Measurements from ENCODE around the gene CPXM1.
"Not testable (repeated sequence)": the region's sequence is repeated elsewhere in the genome, so short reads cannot be mapped to it uniquely, and the experiment has no call there.

The CPXM1 gene

GRCh38 chr20:2800521-2801285 is at the start of gene CPXM1:
Gene CPXM1 (minus strand): TSS chr20:2800627. CDS start chr20:2800572, 55 bp downstream.
- DNase-seq = no peak

GRCh38 chr20:2849529-2849928 is 49.1 kb upstream of the CPXM1 start:
- DNase-seq = no peak

GRCh38 chr20:2847802-2848201 is 47.4 kb upstream of the CPXM1 start:
- DNase-seq = no peak

- no peak for DNase-seq
Measured at GRCh38 chr20:2846698-2847097, 46.3 kb upstream of the CPXM1 start.

GRCh38 chr20:2845607-2846006 is 45.2 kb upstream of the CPXM1 start:
- no peak for DNase-seq

- no peak for DNase-seq
Measured at GRCh38 chr20:2840967-2841531, 40.6 kb upstream of the CPXM1 start.

GRCh38 chr20:2840138-2840966 is 39.9 kb upstream of the CPXM1 start, which contains the start of the genes PCED1A and VPS16:
Gene PCED1A (minus strand): TSS chr20:2840655. CDS start chr20:2839912, 743 bp downstream.
Gene VPS16 (plus strand): TSS chr20:2840745. CDS start chr20:2840775, 30 bp downstream.
- DNase-seq = peak; percentile 56 to 91

GRCh38 chr20:2839732-2840137 is 39.3 kb upstream of the CPXM1 start:
- DNase-seq = no peak

GRCh38 chr20:2838847-2839671 is 38.6 kb upstream of the CPXM1 start:
- no peak for DNase-seq

- DNase-seq = no peak
Measured at GRCh38 chr20:2838170-2838797, 37.9 kb upstream of the CPXM1 start.

GRCh38 chr20:2837221-2837960 is 37.0 kb upstream of the CPXM1 start:
- DNase-seq = no peak

- no peak for DNase-seq
Measured at GRCh38 chr20:2836035-2836434, 35.6 kb upstream of the CPXM1 start.

- DNase-seq = no peak
Measured at GRCh38 chr20:2835331-2835796, 34.9 kb upstream of the CPXM1 start.

- no peak for DNase-seq
Measured at GRCh38 chr20:2834401-2835110, 34.1 kb upstream of the CPXM1 start.

GRCh38 chr20:2833761-2834160 is 33.3 kb upstream of the CPXM1 start:
- DNase-seq = no peak

GRCh38 chr20:2831206-2831605 is 30.8 kb upstream of the CPXM1 start:
- not testable (repeated sequence) for DNase-seq

GRCh38 chr20:2829376-2829775 is 28.9 kb upstream of the CPXM1 start:
- DNase-seq = no peak

GRCh38 chr20:2826655-2827054 is 26.2 kb upstream of the CPXM1 start:
- DNase-seq = no peak

- no peak for DNase-seq
Measured at GRCh38 chr20:2825761-2826160, 25.3 kb upstream of the CPXM1 start.

- no peak for DNase-seq
Measured at GRCh38 chr20:2822073-2822472, 21.6 kb upstream of the CPXM1 start.

Measured in NCI-H446 (cell line).